KBM-7 (cell line): ENCODE measurements around the gene THSD1.
"Not testable (repeated sequence)": the region's sequence is repeated elsewhere in the genome, so short reads cannot be mapped to it uniquely, and the experiment has no call there.

ENCODE experiments used
- DNase-seq: peaks from one replicate; pipeline ENCODE4 v3.0.0-alpha.2; 2015
- in situ Hi-C: fragments of 300-500 bp; cut with MboI; formaldehyde crosslinking; loops from 2 replicates; pipeline ENCODE4 v1.14.3; 2020; ENCODE audit warnings: low sequenced_read_pairs, low pct_unique_long_range_greater_than_20kb, mixed read lengths

The THSD1 gene

GRCh38 chr13:52362169-52362887, 43.6 kb downstream of the THSD1 start:
- in situ Hi-C loops, DNase-seq: not testable (repeated sequence)

GRCh38 chr13:52361225-52361624, 44.7 kb downstream of the THSD1 start:
- no peak for DNase-seq
- in situ Hi-C loops = no loop called here

GRCh38 chr13:52359534-52359933, 46.4 kb downstream of the THSD1 start:
- DNase-seq = no peak
- in situ Hi-C loops = no loop called here

- in situ Hi-C loops = no loop called here
- DNase-seq = no peak
These were observed 49.6 kb downstream of the THSD1 start for GRCh38 chr13:52356327-52356726.

GRCh38 chr13:52353193-52353592, 52.8 kb downstream of the THSD1 start:
- in situ Hi-C loops = no loop called here
- DNase-seq = no peak

- DNase-seq = no peak
- in situ Hi-C loops = no loop called here
These were observed 56.8 kb downstream of the THSD1 start for GRCh38 chr13:52348983-52349780.

- no peak for DNase-seq
- in situ Hi-C loops = no loop called here
These were observed 57.9 kb downstream of the THSD1 start for GRCh38 chr13:52348071-52348470.

- in situ Hi-C loops = no loop called here
- DNase-seq = no peak
These were observed 60.2 kb downstream of the THSD1 start for GRCh38 chr13:52345631-52346251.

GRCh38 chr13:52345048-52345447, 60.9 kb downstream of the THSD1 start:
- DNase-seq = no peak
- in situ Hi-C loops = no loop called here

- no peak for DNase-seq
- in situ Hi-C loops = no loop called here
These were observed 61.9 kb downstream of the THSD1 start for GRCh38 chr13:52344108-52344507.

GRCh38 chr13:52342203-52342602, 63.8 kb downstream of the THSD1 start:
- in situ Hi-C loops, DNase-seq: not testable (repeated sequence)

GRCh38 chr13:52337828-52338455, 68.0 kb downstream of the THSD1 start:
- DNase-seq, in situ Hi-C loops: not testable (repeated sequence)

- DNase-seq, in situ Hi-C loops: not testable (repeated sequence)
These were observed 71.9 kb downstream of the THSD1 start for GRCh38 chr13:52334107-52334506.

- in situ Hi-C loops, DNase-seq: not testable (repeated sequence)
These were observed 74.1 kb downstream of the THSD1 start for GRCh38 chr13:52331844-52332243.
